ENCODE data around the gene EPB41L3. TPM values are rescaled to one million over a fixed set of nuclear protein-coding genes. Genes with fewer than 3 reads are reported as not detected.

Gene EPB41L3
- total RNA-seq, 1 experiment from 2014 or later: 20.6 TPM

DNA sequence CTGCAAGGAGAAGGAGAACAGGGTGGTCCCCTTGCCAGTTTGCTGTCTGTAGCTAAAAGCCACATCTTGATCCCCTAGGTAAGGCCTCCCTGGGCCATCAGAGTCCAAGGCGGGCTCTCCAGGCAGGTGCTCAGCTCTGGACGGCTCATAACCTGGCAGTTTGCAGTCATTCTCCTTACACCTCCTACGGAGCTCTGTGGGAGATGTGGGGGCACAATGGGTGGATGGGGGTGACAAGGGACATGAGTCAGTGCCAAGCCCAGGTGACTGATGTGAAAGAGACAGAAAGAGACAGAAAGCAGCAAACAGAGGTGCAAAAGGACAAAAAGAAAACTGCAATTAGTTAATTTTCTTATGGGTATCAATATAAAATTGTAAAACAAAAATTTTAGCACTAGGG lies 127.7 kb downstream of the EPB41L3 start:
- H3K27ac Mint-ChIP-seq: no peak overlapping the region
- ChIA-PET CTCF (no interaction called here), POLR2A (no interaction called here)
- ATAC-seq (no peak), DNase-seq (ENCODE audit: low spot score) (no peak)
- no peaks in the 10 kb centered on the region for H3K36me3 Mint-ChIP-seq
- TF ChIP-seq PRRX2 (CRISPR knock-in tag; IDR thresholded peaks at IDR 0.05): no peak
- TF ChIP-seq, protein P1, sequence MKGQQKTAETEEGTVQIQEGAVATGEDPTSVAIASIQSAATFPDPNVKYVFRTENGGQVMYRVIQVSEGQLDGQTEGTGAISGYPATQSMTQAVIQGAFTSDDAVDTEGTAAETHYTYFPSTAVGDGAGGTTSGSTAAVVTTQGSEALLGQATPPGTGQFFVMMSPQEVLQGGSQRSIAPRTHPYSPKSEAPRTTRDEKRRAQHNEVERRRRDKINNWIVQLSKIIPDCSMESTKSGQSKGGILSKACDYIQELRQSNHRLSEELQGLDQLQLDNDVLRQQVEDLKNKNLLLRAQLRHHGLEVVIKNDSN (CRISPR knock-in tag; IDR thresholded peaks at IDR 0.05): no peak
- no peak for TF ChIP-seq SMAD3 (CRISPR knock-in tag; IDR thresholded peaks at IDR 0.05; ENCODE audit: borderline replicate concordance)
- TF ChIP-seq GTF2I (CRISPR knock-in tag; conservative IDR thresholded peaks at IDR 0.05): no peak
- TF ChIP-seq, protein P2, sequence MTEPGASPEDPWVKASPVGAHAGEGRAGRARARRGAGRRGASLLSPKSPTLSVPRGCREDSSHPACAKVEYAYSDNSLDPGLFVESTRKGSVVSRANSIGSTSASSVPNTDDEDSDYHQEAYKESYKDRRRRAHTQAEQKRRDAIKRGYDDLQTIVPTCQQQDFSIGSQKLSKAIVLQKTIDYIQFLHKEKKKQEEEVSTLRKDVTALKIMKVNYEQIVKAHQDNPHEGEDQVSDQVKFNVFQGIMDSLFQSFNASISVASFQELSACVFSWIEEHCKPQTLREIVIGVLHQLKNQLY (CRISPR knock-in tag; IDR thresholded peaks at IDR 0.05): no peak
- no peak for TF ChIP-seq ZNF263 (CRISPR knock-in tag; IDR thresholded peaks at IDR 0.05; ENCODE audit: low read depth)
- TF ChIP-seq TEAD4 (CRISPR knock-in tag; IDR thresholded peaks at IDR 0.05): no peak
- TF ChIP-seq, protein P3, sequence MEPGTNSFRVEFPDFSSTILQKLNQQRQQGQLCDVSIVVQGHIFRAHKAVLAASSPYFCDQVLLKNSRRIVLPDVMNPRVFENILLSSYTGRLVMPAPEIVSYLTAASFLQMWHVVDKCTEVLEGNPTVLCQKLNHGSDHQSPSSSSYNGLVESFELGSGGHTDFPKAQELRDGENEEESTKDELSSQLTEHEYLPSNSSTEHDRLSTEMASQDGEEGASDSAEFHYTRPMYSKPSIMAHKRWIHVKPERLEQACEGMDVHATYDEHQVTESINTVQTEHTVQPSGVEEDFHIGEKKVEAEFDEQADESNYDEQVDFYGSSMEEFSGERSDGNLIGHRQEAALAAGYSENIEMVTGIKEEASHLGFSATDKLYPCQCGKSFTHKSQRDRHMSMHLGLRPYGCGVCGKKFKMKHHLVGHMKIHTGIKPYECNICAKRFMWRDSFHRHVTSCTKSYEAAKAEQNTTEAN (CRISPR knock-in tag; IDR thresholded peaks at IDR 0.05): no peak
- TF ChIP-seq, protein P4, sequence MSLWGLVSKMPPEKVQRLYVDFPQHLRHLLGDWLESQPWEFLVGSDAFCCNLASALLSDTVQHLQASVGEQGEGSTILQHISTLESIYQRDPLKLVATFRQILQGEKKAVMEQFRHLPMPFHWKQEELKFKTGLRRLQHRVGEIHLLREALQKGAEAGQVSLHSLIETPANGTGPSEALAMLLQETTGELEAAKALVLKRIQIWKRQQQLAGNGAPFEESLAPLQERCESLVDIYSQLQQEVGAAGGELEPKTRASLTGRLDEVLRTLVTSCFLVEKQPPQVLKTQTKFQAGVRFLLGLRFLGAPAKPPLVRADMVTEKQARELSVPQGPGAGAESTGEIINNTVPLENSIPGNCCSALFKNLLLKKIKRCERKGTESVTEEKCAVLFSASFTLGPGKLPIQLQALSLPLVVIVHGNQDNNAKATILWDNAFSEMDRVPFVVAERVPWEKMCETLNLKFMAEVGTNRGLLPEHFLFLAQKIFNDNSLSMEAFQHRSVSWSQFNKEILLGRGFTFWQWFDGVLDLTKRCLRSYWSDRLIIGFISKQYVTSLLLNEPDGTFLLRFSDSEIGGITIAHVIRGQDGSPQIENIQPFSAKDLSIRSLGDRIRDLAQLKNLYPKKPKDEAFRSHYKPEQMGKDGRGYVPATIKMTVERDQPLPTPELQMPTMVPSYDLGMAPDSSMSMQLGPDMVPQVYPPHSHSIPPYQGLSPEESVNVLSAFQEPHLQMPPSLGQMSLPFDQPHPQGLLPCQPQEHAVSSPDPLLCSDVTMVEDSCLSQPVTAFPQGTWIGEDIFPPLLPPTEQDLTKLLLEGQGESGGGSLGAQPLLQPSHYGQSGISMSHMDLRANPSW (CRISPR knock-in tag; conservative IDR thresholded peaks at IDR 0.05; ENCODE audit: low read depth): no peak
- no peak for TF ChIP-seq CBFB (CRISPR knock-in tag; IDR thresholded peaks at IDR 0.05; ENCODE audit: low read depth)
- TF ChIP-seq, protein P5, sequence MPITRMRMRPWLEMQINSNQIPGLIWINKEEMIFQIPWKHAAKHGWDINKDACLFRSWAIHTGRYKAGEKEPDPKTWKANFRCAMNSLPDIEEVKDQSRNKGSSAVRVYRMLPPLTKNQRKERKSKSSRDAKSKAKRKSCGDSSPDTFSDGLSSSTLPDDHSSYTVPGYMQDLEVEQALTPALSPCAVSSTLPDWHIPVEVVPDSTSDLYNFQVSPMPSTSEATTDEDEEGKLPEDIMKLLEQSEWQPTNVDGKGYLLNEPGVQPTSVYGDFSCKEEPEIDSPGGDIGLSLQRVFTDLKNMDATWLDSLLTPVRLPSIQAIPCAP (CRISPR knock-in tag; IDR thresholded peaks at IDR 0.05): no peak
- TF ChIP-seq HMGA2 (CRISPR knock-in tag; IDR thresholded peaks at IDR 0.05): no peak
- no peaks in the 10 kb centered on the region for H3K9me3 Mint-ChIP-seq
- no peaks in the 10 kb centered on the region for H3K27me3 Mint-ChIP-seq (ENCODE audit: low read depth)
- H3K4me3 Mint-ChIP-seq: no peak overlapping the region
- peaks cover 28% of the 10 kb centered on the region for H3K4me1 Mint-ChIP-seq

DNA sequence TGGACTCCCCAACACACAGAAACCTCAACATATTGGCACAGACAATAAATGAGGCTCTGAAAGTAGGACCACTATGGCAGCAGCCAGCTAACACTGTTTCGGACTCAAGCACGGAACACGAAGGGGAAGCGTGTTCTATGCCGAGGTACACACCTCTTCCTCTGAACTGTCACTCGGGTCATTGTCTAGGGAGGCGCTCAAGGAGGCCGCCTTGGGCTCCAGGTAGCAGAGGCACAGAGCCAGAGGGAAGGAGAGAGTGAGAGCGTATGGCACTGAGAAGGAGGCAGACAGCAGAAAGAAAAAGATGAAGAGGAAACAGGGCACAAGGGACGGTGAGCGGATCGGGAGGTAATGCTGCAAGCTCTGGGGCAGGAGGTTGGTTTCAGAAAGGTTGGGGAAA lies 128.1 kb downstream of the EPB41L3 start:
- ATAC-seq (no peak), DNase-seq (ENCODE audit: low spot score) (no peak)
- no peak for TF ChIP-seq ZNF416 (CRISPR knock-in tag; IDR thresholded peaks at IDR 0.05)
- TF ChIP-seq TP53 (CRISPR knock-in tag; IDR thresholded peaks at IDR 0.05): no peak
- no peak for TF ChIP-seq SMAD4 (CRISPR knock-in tag; IDR thresholded peaks at IDR 0.05)
- no peak for TF ChIP-seq ELF4 (CRISPR knock-in tag; IDR thresholded peaks at IDR 0.05; ENCODE audit: low read depth)
- TF ChIP-seq ATF1 (CRISPR knock-in tag; IDR thresholded peaks at IDR 0.05): no peak
- no peak for TF ChIP-seq NR3C1 (CRISPR knock-in tag; conservative IDR thresholded peaks at IDR 0.05; ENCODE audit: low read depth)
- no peak for TF ChIP-seq ZNF121 (CRISPR knock-in tag; IDR thresholded peaks at IDR 0.05)
- no peak for TF ChIP-seq ZNF671 (CRISPR knock-in tag; IDR thresholded peaks at IDR 0.05)
- no peak for TF ChIP-seq CREB1 (CRISPR knock-in tag; IDR thresholded peaks at IDR 0.05)
- no peak for TF ChIP-seq FOXJ3 (CRISPR knock-in tag; IDR thresholded peaks at IDR 0.05; ENCODE audit: borderline replicate concordance)
- CTCF ChIA-PET: no interaction called here
- H3K4me3 Mint-ChIP-seq: no peak overlapping the region
- H3K27me3 Mint-ChIP-seq (ENCODE audit: low read depth): no peaks in the 10 kb centered on the region
- POLR2A ChIA-PET: no interaction called here
- peaks cover 28% of the 10 kb centered on the region for H3K4me1 Mint-ChIP-seq
- H3K9me3 Mint-ChIP-seq: no peaks in the 10 kb centered on the region
- H3K36me3 Mint-ChIP-seq: no peaks in the 10 kb centered on the region
- no peak overlapping the region for H3K27ac Mint-ChIP-seq
